K562 (cell line): Measurements from ENCODE around the gene FDX2. TPM values are rescaled to one million over a fixed set of nuclear protein-coding genes. Genes with fewer than 3 reads are reported as not detected.

ENCODE experiments used
- ARID1B ChIP-seq: fragments of 450-650 bp; IDR thresholded peaks from 2 replicates; pipeline ENCODE4 v1.6.1; 2016; ENCODE audit warnings: antibody characterized with exemption, mild to moderate bottlenecking, inconsistent platforms
- CBX3 ChIP-seq, 2 experiments: IDR thresholded peaks; 1 replicate in 1 of 2; 2 replicates in 1 of 2; pipeline ENCODE4 v1.6.1; 2012; ENCODE audit warnings: inconsistent platforms in 2 of 2, low read length in 2 of 2, borderline replicate concordance in 1 of 2, control low read depth in 1 of 2
- CCAR2 ChIP-seq: fragments of 200-400 bp; formaldehyde crosslinking; IDR thresholded peaks from 2 replicates; pipeline ENCODE4 v1.6.1; 2017; ENCODE audit warnings: mild to moderate bottlenecking, low read depth, low read length
- CEBPB ChIP-seq: fragments of 450-650 bp; IDR thresholded peaks from 2 replicates; pipeline ENCODE4 v1.6.1; 2016; ENCODE audit warnings: missing genetic modification characterization, missing compliant biosample characterization
- DIDO1 ChIP-seq: fragments of 450-650 bp; IDR thresholded peaks from 2 replicates; pipeline ENCODE4 v1.6.1; 2016; ENCODE audit warnings: low read depth, missing biosample characterization, missing genetic modification characterization
- ERF ChIP-seq: fragments of 450-650 bp; formaldehyde crosslinking; IDR thresholded peaks from 2 replicates; pipeline ENCODE4 v1.4.0; 2020; ENCODE audit warnings: mild to moderate bottlenecking, mixed read lengths
- KLF6 ChIP-seq: fragments of 250-450 bp; sonication (Bioruptor Pico); IDR thresholded peaks from 2 replicates; pipeline ENCODE4 v1.4.0; 2020; ENCODE audit warnings: mild to moderate bottlenecking, moderate library complexity, borderline replicate concordance
- NCOA1 ChIP-seq: fragments of 450-650 bp; IDR thresholded peaks from 2 replicates; pipeline ENCODE4 v1.6.1; 2016; ENCODE audit warnings: low read depth
- NEUROD1 ChIP-seq: fragments of 150-350 bp; IDR thresholded peaks from 2 replicates; pipeline ENCODE4 v1.6.1; 2014; ENCODE audit warnings: borderline replicate concordance, low read length, low read depth; ENCODE audit not compliant: partially characterized antibody
- NONO ChIP-seq, 2 experiments: fragments of 200-400 bp in 1 of 2; fragments of 450-650 bp in 1 of 2; formaldehyde crosslinking in 1 of 2; IDR thresholded peaks; 2 replicates each; pipeline ENCODE4 v1.6.1; 2017; ENCODE audit warnings: low read depth in 2 of 2, mild to moderate bottlenecking in 2 of 2, moderate library complexity in 2 of 2, low read length in 1 of 2
- PCBP2 ChIP-seq: fragments of 200-400 bp; formaldehyde crosslinking; IDR thresholded peaks from 2 replicates; pipeline ENCODE4 v1.6.1; 2018; ENCODE audit warnings: low read length, low read depth, mild to moderate bottlenecking, moderate library complexity; ENCODE audit not compliant: poor library complexity, severe bottlenecking
- PHF20 ChIP-seq: fragments of 450-650 bp; IDR thresholded peaks from 2 replicates; pipeline ENCODE4 v1.6.1; 2018; ENCODE audit not compliant: partially characterized antibody
- RBM22 ChIP-seq: fragments of 200-400 bp; formaldehyde crosslinking; IDR thresholded peaks from 2 replicates; pipeline ENCODE4 v1.6.1; 2018; ENCODE audit warnings: low read length, low read depth; ENCODE audit not compliant: poor library complexity, severe bottlenecking
- RBM34 ChIP-seq: fragments of 200-400 bp; formaldehyde crosslinking; IDR thresholded peaks from 2 replicates; pipeline ENCODE4 v1.6.1; 2018; ENCODE audit warnings: low read length, borderline replicate concordance; ENCODE audit not compliant: insufficient read depth
- RCOR1 ChIP-seq, 2 experiments: IDR thresholded peaks; 2 replicates each; pipeline ENCODE4 v1.6.1; 2012; ENCODE audit warnings: low read depth in 2 of 2, low read length in 2 of 2, borderline replicate concordance in 1 of 2, improper control_type of control experiment in 1 of 2
- THAP12 ChIP-seq: fragments of 250-450 bp; sonication (Bioruptor Pico); IDR thresholded peaks from 2 replicates; pipeline ENCODE4 v1.9.0; 2021; ENCODE audit warnings: mild to moderate bottlenecking, inconsistent platforms
- XRCC3 ChIP-seq: fragments of 450-650 bp; IDR thresholded peaks from 2 replicates; pipeline ENCODE4 v1.6.1; 2017; ENCODE audit warnings: mild to moderate bottlenecking, moderate library complexity
- ZC3H4 ChIP-seq: sonication (generic); formaldehyde crosslinking; IDR thresholded peaks from 2 replicates; pipeline ENCODE4 v1.9.0; 2021; ENCODE audit warnings: missing genetic modification reagents, borderline replicate concordance
- ZNF347 ChIP-seq: fragments of 450-650 bp; formaldehyde crosslinking; IDR thresholded peaks from 2 replicates; pipeline ENCODE4 v1.4.0; 2020; ENCODE audit warnings: low read depth, mild to moderate bottlenecking, moderate library complexity
- ZNF561 ChIP-seq: fragments of 450-650 bp; formaldehyde crosslinking; conservative IDR thresholded peaks from 2 replicates; pipeline ENCODE4 v1.4.0; 2020; ENCODE audit warnings: mild to moderate bottlenecking, moderate library complexity
- ZNF778 ChIP-seq: fragments of 450-650 bp; formaldehyde crosslinking; IDR thresholded peaks from 2 replicates; pipeline ENCODE4 v1.4.0; 2020; ENCODE audit warnings: mild to moderate bottlenecking, moderate library complexity
- polyA plus RNA-seq, 8 experiments: library from polyadenylated mRNA; depleted of rRNA in 4 of 8; stranded (reverse) in 5 of 8; unstranded in 3 of 8; fragments of >200 nt; fragmentation: Nextera tagmentation in 2 of 8; fragmentation: Illumina TruSeq in 1 of 8; extraction: Ambion mirVana in 2 of 8; extraction: Trizol in 1 of 8; gene quantifications; 2 replicates each; pipeline versions ENCODE4 v1.2.1 to v1.2.3, GENCODE V29; 2011 to 2014; ENCODE audit warnings: inconsistent platforms in 1 of 8, missing spikeins in 1 of 8
- total RNA-seq, 7 experiments: library from RNA; depleted of rRNA in 6 of 7; stranded (reverse); fragments of >200 nt in 6 of 7; fragmentation: Illumina TruSeq in 2 of 7; extraction: Trizol in 2 of 7; gene quantifications; 2 replicates each; pipeline versions ENCODE4 v1.2.1 to v1.2.3, GENCODE V29; 2011 to 2021; ENCODE audit warnings: low replicate concordance in 1 of 7
- TF ChIP-seq, protein P1 (sequence below): fragments of 250-450 bp; sonication (Bioruptor Pico); IDR thresholded peaks from 2 replicates; pipeline ENCODE4 v1.4.0; 2020; ENCODE audit warnings: mild to moderate bottlenecking

The FDX2 gene
- total and polyA plus RNA-seq, 9 of the 15 experiments (the other 6 are each of a cell fraction or from before 2014, with no cell fraction given), result 2.5 to 49.8 (median 29.7) TPM

- TF ChIP-seq KLF6 (CRISPR knock-in tag) (0 out of 2 replicates have a peak, but pooled peaks have one; percentile 25), RCOR1 (IDR thresholded peaks at IDR 0.05; ENCODE audit: borderline replicate concordance in 1 of 2, low read depth in 2 of 2, low read length in 2 of 2) (no peak), RBM22 (peak; percentile 82), THAP12 (no peak), NONO (IDR thresholded peaks at IDR 0.05; ENCODE audit: low read depth in 2 of 2, low read length in 1 of 2) (peak; percentile 67 to 98; a peak in 3 of 4 replicates), ZNF347 (no peak), CBX3 (IDR thresholded peaks at IDR 0.05; ENCODE audit: borderline replicate concordance in 1 of 2, low read length in 2 of 2) (0 out of 3 replicates have a peak, but pooled peaks of 1 of the 2 experiments have one; percentile 22), DIDO1 (tag) (0 out of 2 replicates have a peak, but pooled peaks have one; percentile 18), NEUROD1 (peak; percentile 2), ZC3H4 (peak; percentile 73; the same call in 1 of the 2 replicates), CCAR2 (no peak), PCBP2 (no peak), XRCC3 (no peak), NCOA1 (no peak), CEBPB (tag) (peak; percentile 35; the same call in 1 of the 2 replicates), ERF (CRISPR knock-in tag) (0 out of 2 replicates have a peak, but pooled peaks have one; percentile 72), ARID1B (peak; percentile 42), PHF20 (peak; percentile 62), RBM34 (no peak), ZNF561 (no peak), ZNF778 (CRISPR knock-in tag) (no peak)
- TF ChIP-seq, protein P1, sequence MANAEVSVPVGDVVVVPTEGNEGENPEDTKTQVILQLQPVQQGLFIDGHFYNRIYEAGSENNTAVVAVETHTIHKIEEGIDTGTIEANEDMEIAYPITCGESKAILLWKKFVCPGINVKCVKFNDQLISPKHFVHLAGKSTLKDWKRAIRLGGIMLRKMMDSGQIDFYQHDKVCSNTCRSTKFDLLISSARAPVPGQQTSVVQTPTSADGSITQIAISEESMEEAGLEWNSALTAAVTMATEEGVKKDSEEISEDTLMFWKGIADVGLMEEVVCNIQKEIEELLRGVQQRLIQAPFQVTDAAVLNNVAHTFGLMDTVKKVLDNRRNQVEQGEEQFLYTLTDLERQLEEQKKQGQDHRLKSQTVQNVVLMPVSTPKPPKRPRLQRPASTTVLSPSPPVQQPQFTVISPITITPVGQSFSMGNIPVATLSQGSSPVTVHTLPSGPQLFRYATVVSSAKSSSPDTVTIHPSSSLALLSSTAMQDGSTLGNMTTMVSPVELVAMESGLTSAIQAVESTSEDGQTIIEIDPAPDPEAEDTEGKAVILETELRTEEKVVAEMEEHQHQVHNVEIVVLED (CRISPR knock-in tag), result peak; percentile 70
Measured at GRCh38 chr19:10332965-10333757, 17.3 kb upstream of the FDX2 start, which contains the start of gene RAVER1 (continued).
